ENCODE measurements around the gene ZNF804A. TPM values are rescaled to one million over a fixed set of nuclear protein-coding genes. Genes with fewer than 3 reads are reported as not detected.

ZNF804A gene
- total and polyA plus RNA-seq, 4 donors = 0.17 to 0.52 (median 0.26) TPM

GRCh38 chr2:184644685-184645084, 46.4 kb downstream of the ZNF804A start:
- no peaks in the 10 kb centered on the region for H3K4me1 ChIP-seq (ENCODE audit: control insufficient read depth in 5 of 5, insufficient read depth in 5 of 5, low read length in 5 of 5)
- no peaks in the 10 kb centered on the region for H3K9me3 ChIP-seq (ENCODE audit: control insufficient read depth in 4 of 4, insufficient read depth in 3 of 4, low read length in 3 of 4)
- TF ChIP-seq CTCF (IDR thresholded peaks at IDR 0.05; ENCODE audit: control extremely low read depth, extremely low read depth) = no peak
- no peaks in the 10 kb centered on the region for H3K27me3 ChIP-seq (ENCODE audit: control insufficient read depth in 3 of 3, insufficient read depth in 3 of 3, low read length in 2 of 3)
- no peak for ATAC-seq (ENCODE audit: insufficient read depth, low FRiP score)
- H3K27ac ChIP-seq (ENCODE audit: low read depth in 1 of 2, low read length in 1 of 2) = no peak overlapping the region
- H3K4me3 ChIP-seq = no peak overlapping the region
- DNase-seq = peak in 2 of 3 donors; percentile 3 to 5
- no peak overlapping the region for H3K9ac ChIP-seq (ENCODE audit: insufficient read depth in 1 of 2, low read length in 2 of 2)
- no peaks in the 10 kb centered on the region for H3K36me3 ChIP-seq (ENCODE audit: control insufficient read depth in 4 of 4, insufficient read depth in 4 of 4, low read length in 4 of 4)

DNA sequence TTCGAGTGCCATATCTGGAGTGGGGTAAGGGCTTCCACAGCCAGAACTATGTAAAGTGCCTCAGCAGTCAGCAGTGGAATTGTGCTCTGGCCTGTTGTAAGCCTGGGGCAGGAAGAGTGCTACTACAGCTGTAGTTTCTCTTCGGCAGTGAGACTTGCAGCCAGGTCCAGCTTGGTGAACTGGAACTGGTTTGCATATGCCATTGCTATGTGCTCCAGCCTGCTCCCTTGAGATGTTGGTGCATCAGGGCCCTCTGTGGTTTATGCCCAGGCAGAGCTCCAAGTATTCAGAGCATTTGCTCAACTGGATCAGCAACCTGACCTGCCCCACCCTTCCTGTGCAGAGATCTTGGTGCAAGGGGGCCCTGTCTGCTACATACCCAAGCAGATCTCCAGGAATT, 47.8 kb downstream of the ZNF804A start:
- Histone ChIP-seq H3K27ac (ENCODE audit: low read depth in 1 of 2, low read length in 1 of 2) (no peak overlapping the region), H3K9ac (ENCODE audit: insufficient read depth in 1 of 2, low read length in 2 of 2) (no peak overlapping the region), H3K4me3 (no peak overlapping the region), H3K9me3 (ENCODE audit: control insufficient read depth in 4 of 4, insufficient read depth in 3 of 4, low read length in 3 of 4) (no peaks in the 10 kb centered on the region), H3K4me1 (ENCODE audit: control insufficient read depth in 5 of 5, insufficient read depth in 5 of 5, low read length in 5 of 5) (no peaks in the 10 kb centered on the region), H3K36me3 (ENCODE audit: control insufficient read depth in 4 of 4, insufficient read depth in 4 of 4, low read length in 4 of 4) (no peaks in the 10 kb centered on the region), H3K27me3 (ENCODE audit: control insufficient read depth in 3 of 3, insufficient read depth in 3 of 3, low read length in 2 of 3) (no peaks in the 10 kb centered on the region)
- peak in 1 of 3 donors; percentile 13 for DNase-seq
- 51 to 85% methylated on average over 2 of the region's 2 CpGs for WGBS, 2 donors
- no peak for TF ChIP-seq CTCF (IDR thresholded peaks at IDR 0.05; ENCODE audit: control extremely low read depth, extremely low read depth)
- ATAC-seq (ENCODE audit: insufficient read depth, low FRiP score) = no peak

GRCh38 chr2:184646593-184646992, 48.3 kb downstream of the ZNF804A start:
- 93 to 96% methylated on average over 4 of the region's 4 CpGs for WGBS, 2 donors

More at GRCh38 chr2:184646593-184646992, 48.3 kb downstream of the ZNF804A start:
- Histone ChIP-seq H3K4me1 (ENCODE audit: control insufficient read depth in 5 of 5, insufficient read depth in 5 of 5, low read length in 5 of 5) (no peaks in the 10 kb centered on the region), H3K27me3 (ENCODE audit: control insufficient read depth in 3 of 3, insufficient read depth in 3 of 3, low read length in 2 of 3) (no peaks in the 10 kb centered on the region), H3K27ac (ENCODE audit: low read depth in 1 of 2, low read length in 1 of 2) (no peak overlapping the region), H3K9me3 (ENCODE audit: control insufficient read depth in 4 of 4, insufficient read depth in 3 of 4, low read length in 3 of 4) (no peaks in the 10 kb centered on the region), H3K9ac (ENCODE audit: insufficient read depth in 1 of 2, low read length in 2 of 2) (no peak overlapping the region), H3K4me3 (no peak overlapping the region), H3K36me3 (ENCODE audit: control insufficient read depth in 4 of 4, insufficient read depth in 4 of 4, low read length in 4 of 4) (no peaks in the 10 kb centered on the region)
- ATAC-seq (ENCODE audit: insufficient read depth, low FRiP score) (no peak), DNase-seq (no peak)
- TF ChIP-seq CTCF (IDR thresholded peaks at IDR 0.05; ENCODE audit: control extremely low read depth, extremely low read depth) = no peak

Data from lung (tissue), 12 donors.